Adipocyte (in vitro differentiated cells): ENCODE measurements around the gene BTNL2.
"Not testable (repeated sequence)": the region's sequence is repeated elsewhere in the genome, so short reads cannot be mapped to it uniquely, and the experiment has no call there.

ENCODE experiments used
- DNase-seq: peaks from one replicate; pipeline ENCODE4 v3.0.0-alpha.2; 2015; ENCODE audit warnings: low read depth
- H3K27me3 ChIP-seq: replicated peaks from 2 replicates; pipeline ENCODE4 v1.7.0; 2013; ENCODE audit warnings: mild to moderate bottlenecking, low read length, moderate library complexity; ENCODE audit not compliant: control insufficient read depth, insufficient read depth
- H3K36me3 ChIP-seq: 2 replicates; pipeline ENCODE4 v1.7.0; 2013; ENCODE audit warnings: low read length, mild to moderate bottlenecking, moderate library complexity; ENCODE audit not compliant: control insufficient read depth, insufficient read depth, severe bottlenecking
- H3K4me1 ChIP-seq: 2 replicates; pipeline ENCODE4 v1.7.0; 2013; ENCODE audit warnings: mild to moderate bottlenecking, low read length, moderate library complexity; ENCODE audit not compliant: control insufficient read depth, insufficient read depth
- H3K4me3 ChIP-seq: 2 replicates; pipeline ENCODE4 v1.7.0; 2013; ENCODE audit warnings: mild to moderate bottlenecking, low read length, moderate library complexity
- H3K9ac ChIP-seq: 2 replicates; pipeline ENCODE4 v1.7.0; 2013; ENCODE audit warnings: mild to moderate bottlenecking, low read length, moderate library complexity
- H3K9me3 ChIP-seq: 2 replicates; pipeline ENCODE4 v1.7.0; 2013; ENCODE audit warnings: mild to moderate bottlenecking, low read length, moderate library complexity; ENCODE audit not compliant: control insufficient read depth

The BTNL2 gene

GRCh38 chr6:32387589-32388340, 19.2 kb downstream of the BTNL2 start:
- DNase-seq: no peak
- H3K27me3 ChIP-seq: peaks cover 10% of the 10 kb centered on the region

GRCh38 chr6:32386040-32386439, 20.9 kb downstream of the BTNL2 start:
- Histone ChIP-seq H3K9me3 (no peaks in the 10 kb centered on the region), H3K36me3 (no peaks in the 10 kb centered on the region), H3K4me3 (no peak overlapping the region), H3K4me1 (no peaks in the 10 kb centered on the region), H3K27me3 (peaks cover 10% of the 10 kb centered on the region), H3K9ac (no peak overlapping the region)
- DNase-seq: no peak

More at GRCh38 chr6:32387589-32388340, 19.2 kb downstream of the BTNL2 start:
- Histone ChIP-seq H3K4me1 (no peaks in the 10 kb centered on the region), H3K36me3 (no peaks in the 10 kb centered on the region), H3K9ac (no peak overlapping the region), H3K4me3 (no peak overlapping the region), H3K9me3 (no peaks in the 10 kb centered on the region)

GRCh38 chr6:32382757-32383420, 24.1 kb downstream of the BTNL2 start:
- peaks cover 5% of the 10 kb centered on the region for H3K27me3 ChIP-seq
- no peaks in the 10 kb centered on the region for H3K9me3 ChIP-seq
- no peaks in the 10 kb centered on the region for H3K36me3 ChIP-seq
- no peak overlapping the region for H3K9ac ChIP-seq
- H3K4me3 ChIP-seq: no peak overlapping the region
- no peak for DNase-seq
- no peaks in the 10 kb centered on the region for H3K4me1 ChIP-seq

- Histone ChIP-seq H3K4me3 (no peak overlapping the region), H3K27me3 (no peaks in the 10 kb centered on the region), H3K4me1 (no peaks in the 10 kb centered on the region), H3K9me3 (no peaks in the 10 kb centered on the region), H3K9ac (no peak overlapping the region), H3K36me3 (no peaks in the 10 kb centered on the region)
- DNase-seq: no peak
These were observed 27.4 kb downstream of the BTNL2 start for GRCh38 chr6:32379545-32379944.

- no peak for DNase-seq
- Histone ChIP-seq H3K9ac (no peak overlapping the region), H3K36me3 (no peaks in the 10 kb centered on the region), H3K4me1 (no peaks in the 10 kb centered on the region), H3K27me3 (no peaks in the 10 kb centered on the region), H3K9me3 (no peaks in the 10 kb centered on the region), H3K4me3 (no peak overlapping the region)
These were observed 31.0 kb downstream of the BTNL2 start for GRCh38 chr6:32375739-32376529.

- no peak for DNase-seq
- Histone ChIP-seq H3K36me3 (no peaks in the 10 kb centered on the region), H3K9me3 (no peaks in the 10 kb centered on the region), H3K9ac (no peak within 1 kb of the TSS), H3K27me3 (no peaks in the 10 kb centered on the region), H3K4me3 (no peak within 1 kb of the TSS), H3K4me1 (no peaks in the 10 kb centered on the region)
These were observed 35.2 kb downstream of the BTNL2 start, which contains the start of gene TSBP1 for GRCh38 chr6:32371803-32372202. Gene TSBP1, minus strand, starts transcription at chr6:32371903. Its CDS starts 197 bp downstream, at chr6:32371706.

GRCh38 chr6:32371229-32371628, 35.8 kb downstream of the BTNL2 start:
- Histone ChIP-seq H3K4me1 (no peaks in the 10 kb centered on the region), H3K9ac (no peak overlapping the region), H3K27me3 (no peaks in the 10 kb centered on the region), H3K9me3 (no peaks in the 10 kb centered on the region), H3K36me3 (no peaks in the 10 kb centered on the region), H3K4me3 (no peak overlapping the region)
- DNase-seq: no peak

- no peak for DNase-seq
- H3K27me3 ChIP-seq: no peaks in the 10 kb centered on the region
- H3K4me3 ChIP-seq: no peak overlapping the region
- no peaks in the 10 kb centered on the region for H3K4me1 ChIP-seq
- H3K9ac ChIP-seq: no peak overlapping the region
- no peaks in the 10 kb centered on the region for H3K36me3 ChIP-seq
- no peaks in the 10 kb centered on the region for H3K9me3 ChIP-seq
These were observed 36.5 kb downstream of the BTNL2 start for GRCh38 chr6:32370505-32370904.

GRCh38 chr6:32369660-32370059, 37.3 kb downstream of the BTNL2 start:
- DNase-seq: peak; percentile 22
- Histone ChIP-seq H3K36me3 (no peaks in the 10 kb centered on the region), H3K27me3 (no peaks in the 10 kb centered on the region), H3K9me3 (no peaks in the 10 kb centered on the region), H3K4me1 (no peaks in the 10 kb centered on the region), H3K9ac (no peak overlapping the region), H3K4me3 (no peak overlapping the region)

- Histone ChIP-seq H3K4me1 (no peaks in the 10 kb centered on the region), H3K9ac (no peak overlapping the region), H3K27me3 (no peaks in the 10 kb centered on the region), H3K4me3 (no peak overlapping the region), H3K9me3 (no peaks in the 10 kb centered on the region), H3K36me3 (no peaks in the 10 kb centered on the region)
- DNase-seq: no peak
These were observed 39.3 kb downstream of the BTNL2 start for GRCh38 chr6:32367644-32368043.

GRCh38 chr6:32359225-32359624, 47.8 kb downstream of the BTNL2 start:
- DNase-seq, H3K4me1 ChIP-seq, H3K9ac ChIP-seq, H3K27me3 ChIP-seq, H3K9me3 ChIP-seq, H3K4me3 ChIP-seq, H3K36me3 ChIP-seq: not testable (repeated sequence)
